GM11168 (cell line): ENCODE results near the gene ATCAY.
"Not testable (repeated sequence)": the region's sequence is repeated elsewhere in the genome, so short reads cannot be mapped to it uniquely, and the experiment has no call there.

ENCODE experiments used
- in situ Hi-C: fragments of 300-500 bp; cut with MboI; formaldehyde crosslinking; loops from one replicate; pipeline ENCODE4 v1.12.0; 2022; ENCODE audit warnings: low sequenced_read_pairs; ENCODE audit not compliant: unreplicated experiment

The ATCAY gene

DNA sequence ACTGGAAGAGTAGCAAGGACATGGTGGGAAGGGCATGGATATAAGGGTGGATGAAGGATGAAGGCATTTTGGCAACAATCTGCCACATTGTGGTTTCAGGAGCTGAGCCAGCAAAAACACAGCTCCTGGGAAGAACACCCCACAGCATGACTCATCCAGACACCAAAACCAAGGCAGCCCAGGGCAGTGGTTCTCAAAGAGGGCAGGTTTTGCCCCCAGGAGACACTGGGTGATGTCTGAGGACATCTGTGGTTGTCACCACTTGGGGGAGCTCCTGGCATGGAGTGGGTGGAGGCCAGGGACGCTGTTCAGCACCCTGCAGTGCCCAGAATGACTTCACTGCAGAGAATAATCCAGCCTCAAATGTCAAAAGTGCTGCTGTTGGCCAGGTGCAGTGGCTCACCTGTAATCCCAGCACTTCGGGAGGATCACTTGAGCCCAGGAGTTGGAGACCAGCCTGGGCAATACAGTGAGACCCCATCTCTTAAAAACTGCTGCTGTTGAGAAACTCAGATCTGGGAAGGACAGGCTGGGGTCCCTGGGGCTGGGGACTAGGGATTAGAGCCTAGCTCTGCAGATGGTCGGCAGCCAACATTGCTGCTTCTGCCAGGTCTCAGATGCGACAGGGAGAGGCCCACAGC is 27.8 kb upstream of the ATCAY start:
- in situ Hi-C loops: no loop called here

- in situ Hi-C loops: no loop called here
Measured at GRCh38 chr19:3855320-3855719, 25.2 kb upstream of the ATCAY start.

- in situ Hi-C loops: no loop called here
Measured at GRCh38 chr19:3857449-3858003, 23.0 kb upstream of the ATCAY start.

DNA sequence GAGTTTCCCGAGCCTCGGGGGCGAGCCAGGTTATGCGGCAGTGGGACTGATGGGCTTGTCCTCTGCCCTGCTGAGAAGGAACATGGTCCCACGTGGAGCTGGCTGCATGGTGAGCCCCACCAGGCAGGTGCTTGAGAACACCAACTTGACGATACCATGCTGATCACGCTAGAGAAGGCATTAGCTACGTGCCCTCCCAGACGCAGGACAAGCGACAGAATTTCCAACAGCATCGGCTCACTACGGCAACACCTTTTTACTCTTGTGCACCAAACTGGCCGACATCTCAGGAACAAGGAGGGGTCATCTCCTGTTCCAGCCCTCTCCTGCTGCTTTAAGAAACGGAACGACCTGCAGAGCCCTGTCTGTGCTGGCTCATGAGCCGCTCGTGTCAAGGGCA is 20.0 kb upstream of the ATCAY start:
- in situ Hi-C loops: no loop called here

DNA sequence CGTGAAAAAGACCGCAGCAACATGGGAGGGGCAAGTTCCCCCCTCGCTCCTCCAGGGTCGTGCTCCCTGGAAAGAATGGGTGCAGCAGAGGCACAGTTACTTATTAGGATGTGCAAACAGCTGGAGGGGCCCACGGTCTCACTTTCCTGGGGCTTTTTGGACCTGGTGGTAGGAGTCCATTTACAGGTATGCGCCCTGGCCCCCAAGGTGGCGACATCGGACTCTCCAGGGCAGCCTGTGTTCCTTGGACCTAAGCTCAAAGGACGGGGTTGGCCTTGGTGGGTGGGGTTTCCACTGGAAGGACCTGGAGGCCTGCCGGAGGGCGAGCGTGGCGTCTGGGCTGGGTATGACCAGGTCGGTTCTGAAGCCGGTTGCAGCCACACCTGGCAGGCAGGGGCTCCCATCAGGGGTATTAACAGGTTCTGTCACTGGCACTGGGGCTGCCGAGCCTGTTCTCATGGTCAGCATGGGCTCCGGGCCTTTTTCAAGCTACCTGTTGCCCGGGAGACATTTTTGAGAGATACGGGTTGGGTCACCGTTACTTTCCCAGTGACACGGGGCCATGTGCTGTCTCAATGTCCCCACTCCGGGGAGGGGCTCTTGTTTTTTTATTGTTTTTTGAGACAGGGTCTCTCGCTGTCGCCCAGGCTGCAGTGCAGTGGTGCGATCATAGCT is 17.5 kb upstream of the ATCAY start:
- in situ Hi-C loops: no loop called here

GRCh38 chr19:3863648-3864047 is 16.8 kb upstream of the ATCAY start:
- in situ Hi-C loops: no loop called here

- in situ Hi-C loops: no loop called here
Measured at GRCh38 chr19:3866910-3867638, 13.4 kb upstream of the ATCAY start.

DNA sequence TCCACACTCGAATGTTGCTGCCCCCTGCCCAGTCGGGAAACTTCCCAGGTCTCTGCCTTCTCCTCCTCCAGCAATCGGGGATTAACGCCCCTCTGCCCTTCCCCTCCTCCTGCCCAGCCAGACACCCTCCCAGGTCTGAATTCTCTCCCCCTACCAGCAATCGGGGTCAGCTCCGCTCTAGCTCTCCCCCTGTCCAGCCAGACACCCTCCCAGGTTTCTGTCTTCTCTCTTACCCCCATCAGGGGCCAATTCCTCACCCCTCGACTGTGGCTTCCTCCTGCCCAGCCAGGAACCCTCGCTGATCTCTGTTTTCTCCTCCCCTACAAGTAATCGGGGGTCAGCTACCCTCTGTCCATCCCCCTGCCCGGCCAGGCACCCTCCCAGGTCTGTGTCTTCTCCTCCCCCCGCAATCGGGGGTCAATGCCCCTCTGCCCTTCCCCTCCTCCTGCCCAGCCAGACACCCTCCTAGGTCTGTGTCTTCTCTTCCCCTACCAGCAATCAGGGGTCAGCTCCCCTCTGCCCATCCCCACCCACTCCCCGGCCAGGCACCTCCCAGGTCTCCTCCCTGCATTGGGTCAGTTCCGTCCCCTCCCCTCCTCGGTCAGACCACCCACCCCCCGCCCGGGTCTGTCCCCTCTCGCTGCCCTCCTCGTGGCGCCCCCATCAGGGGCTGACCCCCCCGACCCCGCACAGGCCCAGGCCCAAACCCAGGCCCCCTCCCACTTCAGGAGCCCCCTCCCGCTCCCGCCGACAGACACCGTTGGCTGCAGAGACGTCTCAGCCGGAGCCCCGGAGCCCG is 12.3 kb upstream of the ATCAY start:
- in situ Hi-C loops: no loop called here

GRCh38 chr19:3868770-3869456 is 11.6 kb upstream of the ATCAY start, which contains the start of gene ZFR2:
Gene ZFR2 (minus strand): TSS chr19:3869038. CDS start chr19:3869017, 21 bp downstream.
- in situ Hi-C loops: no loop called here

DNA sequence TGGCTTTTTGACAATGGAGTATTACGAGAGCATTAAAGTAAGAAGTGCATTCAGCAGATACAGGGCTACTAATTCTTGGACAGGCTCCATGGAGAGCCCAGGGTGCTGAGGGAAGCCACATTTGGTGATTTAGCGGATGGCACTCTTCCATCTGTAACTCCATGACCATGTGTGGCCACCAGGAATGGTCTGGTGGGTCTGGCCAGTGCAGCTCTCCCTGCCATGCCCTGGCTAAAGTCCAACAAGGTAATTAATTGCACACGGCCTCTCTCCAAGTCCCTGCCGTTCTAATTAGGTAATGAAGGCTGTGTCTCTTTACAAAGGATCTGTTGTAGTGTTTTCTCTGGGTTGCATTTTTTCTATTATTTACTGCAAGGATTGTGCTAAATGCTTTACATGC is 7.3 kb upstream of the ATCAY start:
- in situ Hi-C loops: no loop called here

DNA sequence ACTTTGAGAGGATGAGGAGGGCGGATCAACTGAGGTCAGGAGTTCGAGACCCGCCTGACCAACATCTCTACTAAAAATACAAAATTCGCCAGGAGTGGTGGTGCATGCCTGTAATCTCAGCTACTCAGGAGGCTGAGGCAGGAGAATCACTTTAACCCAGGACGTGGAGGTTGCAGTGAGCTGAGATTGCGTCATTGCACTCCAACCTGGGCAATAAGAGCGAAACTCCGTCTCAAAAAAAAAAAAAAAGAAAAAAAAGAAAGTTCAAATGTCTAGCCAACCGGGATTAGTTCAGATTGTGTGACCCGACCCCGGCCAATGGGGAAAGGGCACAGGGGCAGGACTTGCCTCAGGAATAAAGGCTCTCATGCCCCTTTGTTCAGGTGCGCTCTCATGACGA is 5.8 kb upstream of the ATCAY start:
- in situ Hi-C loops: not testable (repeated sequence)

- in situ Hi-C loops: no loop called here
Measured at GRCh38 chr19:3879656-3880055, 829 bp upstream of the ATCAY start.

DNA sequence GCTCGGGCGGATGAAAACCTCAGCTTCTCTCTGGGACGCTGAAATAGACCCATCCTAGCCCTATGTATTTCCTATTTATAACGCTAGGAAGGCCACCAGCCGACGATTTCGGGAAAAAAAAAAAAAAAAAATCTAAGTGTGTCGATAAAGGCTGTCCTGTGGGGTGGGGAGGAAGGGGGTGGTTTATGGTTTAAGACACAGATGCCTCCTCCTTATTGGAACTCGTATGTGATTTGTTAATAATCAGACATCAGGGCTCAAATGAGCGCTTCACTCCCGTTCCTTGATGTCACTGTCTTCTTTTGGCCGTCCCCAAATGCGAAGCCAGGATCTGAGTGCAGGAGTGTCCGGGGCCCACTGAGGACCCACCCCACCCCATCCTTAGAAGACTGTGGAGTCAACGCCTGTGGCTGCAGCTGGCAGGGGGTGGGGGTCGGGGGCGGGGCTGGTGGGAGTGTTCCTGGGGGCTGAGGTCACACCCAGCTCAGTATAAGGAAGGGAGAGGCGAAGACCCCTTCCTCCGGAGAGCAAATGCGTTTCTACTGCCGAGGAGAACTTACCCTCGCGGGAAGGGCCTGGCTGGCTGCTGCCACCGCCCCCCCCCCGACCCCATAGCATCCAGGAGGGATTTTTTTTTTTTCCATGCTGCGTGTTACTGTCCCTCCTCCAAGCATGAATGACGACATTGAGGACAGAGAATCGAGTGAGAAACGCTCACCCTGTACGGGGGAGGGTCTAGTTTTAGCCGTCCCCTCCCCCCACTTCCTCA is 971 bp downstream of the ATCAY start:
- in situ Hi-C loops: no loop called here

DNA sequence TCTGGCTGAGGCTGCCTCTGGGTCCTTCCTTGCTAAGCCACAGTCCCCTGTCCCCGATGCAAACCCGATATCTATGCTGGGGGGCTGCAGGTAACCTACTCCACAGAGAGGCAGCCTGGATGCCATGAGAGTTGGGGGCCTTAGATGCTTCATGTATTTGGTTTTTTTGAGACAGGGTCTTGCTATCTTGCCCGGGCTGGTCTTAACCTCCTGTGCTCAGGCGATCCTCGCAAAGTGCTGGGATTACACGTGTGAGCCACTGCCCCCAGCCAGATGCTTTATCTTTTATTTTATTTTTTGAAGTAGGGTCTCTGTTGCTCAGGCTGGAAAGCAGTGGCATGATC is 1.5 kb downstream of the ATCAY start:
- in situ Hi-C loops: no loop called here

- in situ Hi-C loops: no loop called here
Measured at GRCh38 chr19:3890591-3890990, 10.1 kb downstream of the ATCAY start.

DNA sequence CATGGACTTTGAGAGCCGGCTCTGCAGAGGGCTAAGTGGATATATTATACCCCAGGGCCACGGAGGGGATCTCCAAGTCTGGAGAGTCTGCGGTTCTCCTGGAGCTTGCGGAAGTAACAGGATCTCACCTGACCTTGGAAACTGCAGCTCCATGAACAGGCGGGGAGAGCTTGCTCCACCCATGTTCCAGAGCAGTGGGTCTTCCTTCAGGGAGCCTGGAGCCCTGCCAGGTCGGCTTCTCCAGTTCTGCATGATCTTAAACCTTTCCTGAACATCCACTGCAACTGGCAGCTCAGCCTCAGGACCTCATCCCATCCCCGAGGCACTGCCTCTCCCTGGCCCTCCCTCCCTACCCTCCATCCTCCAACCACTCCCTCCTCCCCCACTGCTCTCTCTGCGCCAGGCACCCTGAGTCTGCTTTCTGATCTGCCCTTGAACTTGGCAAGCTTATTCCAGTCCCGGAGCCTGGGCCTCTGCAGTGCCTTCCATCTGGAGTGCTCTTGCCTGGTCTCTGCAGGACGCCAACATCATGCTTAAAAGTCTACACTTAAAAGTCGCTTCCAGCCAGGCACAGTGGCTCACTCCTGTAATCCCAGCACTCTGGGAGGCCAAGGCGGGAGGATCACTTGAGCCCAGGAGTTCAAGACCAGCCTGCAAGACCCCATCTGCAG is 13.2 kb downstream of the ATCAY start:
- in situ Hi-C loops: no loop called here

DNA sequence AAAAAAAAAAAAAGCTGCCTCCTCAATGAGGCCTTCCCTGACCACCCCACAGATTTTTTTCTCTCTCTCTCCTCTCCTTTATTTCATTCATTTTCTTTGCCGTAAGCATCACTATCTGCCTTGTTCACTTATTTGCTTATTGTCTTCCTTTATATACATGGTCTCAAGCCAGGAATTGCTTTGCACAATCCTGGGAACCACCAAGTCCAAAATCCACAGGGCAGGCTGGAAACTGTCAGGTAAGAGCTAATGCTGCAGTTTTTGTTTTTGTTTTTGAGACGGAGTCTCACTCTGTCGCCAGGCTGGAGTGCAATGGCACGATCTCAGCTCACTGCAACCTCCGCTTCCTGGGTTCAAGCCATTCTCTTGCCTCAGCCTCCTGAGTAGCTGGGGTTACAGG is 14.5 kb downstream of the ATCAY start:
- in situ Hi-C loops: not testable (repeated sequence)

DNA sequence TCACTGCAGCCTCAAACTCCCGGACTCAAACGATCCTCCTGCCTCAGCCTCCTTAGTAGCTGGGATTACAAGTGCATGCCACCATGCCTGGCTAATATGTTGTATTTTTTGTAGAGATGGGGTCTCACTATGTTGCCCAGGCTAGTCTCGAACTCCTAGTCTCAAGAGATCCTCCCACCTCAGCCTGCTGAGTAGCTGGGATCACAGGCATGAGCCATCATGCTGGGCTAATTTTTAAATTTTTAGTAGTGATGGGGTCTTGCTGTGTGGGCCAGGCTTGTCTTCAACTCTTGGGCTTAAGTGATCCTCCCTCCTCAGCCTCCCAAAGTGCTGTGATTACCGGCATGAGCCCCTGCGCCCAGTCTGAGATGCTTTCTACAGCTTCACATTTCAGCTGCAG is 15.3 kb downstream of the ATCAY start:
- in situ Hi-C loops: no loop called here

DNA sequence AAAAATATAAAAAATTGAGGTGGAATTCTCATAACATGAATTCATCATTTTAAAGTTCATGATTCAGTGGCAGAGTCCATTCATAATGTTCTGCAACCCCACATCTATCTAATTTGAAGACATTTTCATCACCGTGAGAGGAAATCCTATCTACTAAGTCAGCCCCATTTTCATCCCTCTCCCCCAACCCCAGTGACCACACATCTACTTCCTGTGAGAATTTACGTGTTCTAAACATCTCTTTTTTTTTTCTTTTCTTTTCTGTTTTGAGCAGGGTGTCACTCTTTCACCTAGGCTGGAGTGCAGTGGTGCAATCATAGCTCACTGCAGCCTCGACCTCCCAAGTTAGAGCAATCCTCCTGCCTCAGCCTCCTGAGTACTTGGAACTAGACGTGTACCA is 17.5 kb downstream of the ATCAY start:
- in situ Hi-C loops: no loop called here
